GM12872 (cell line): ENCODE data around the gene PRR35.

Experiments
- CTCF ChIP-seq: IDR thresholded peaks from 3 replicates; pipeline ENCODE4 v1.5.1; 2011; ENCODE audit warnings: low read depth, mild to moderate bottlenecking, low read length, moderate library complexity; ENCODE audit not compliant: insufficient read depth

PRR35 gene

GRCh38 chr16:560204-560700, at the start of gene PRR35:
TSS of gene PRR35 (plus strand) at chr16:560394. CDS start at chr16:563295, 2,901 bp downstream.
- no peak for TF ChIP-seq CTCF

GRCh38 chr16:512802-513201, 47.4 kb upstream of the PRR35 start:
- TF ChIP-seq CTCF = no peak

- TF ChIP-seq CTCF = no peak
Observed at GRCh38 chr16:513950-514349, 46.2 kb upstream of the PRR35 start.

- TF ChIP-seq CTCF = no peak
Observed at GRCh38 chr16:515175-515938, 44.8 kb upstream of the PRR35 start.

GRCh38 chr16:515939-516226, 44.3 kb upstream of the PRR35 start:
- no peak for TF ChIP-seq CTCF

GRCh38 chr16:516301-516700, 43.9 kb upstream of the PRR35 start:
- TF ChIP-seq CTCF = no peak

- TF ChIP-seq CTCF = no peak
Observed at GRCh38 chr16:518858-519257, 41.3 kb upstream of the PRR35 start.

- no peak for TF ChIP-seq CTCF
Observed at GRCh38 chr16:519425-519824, 40.8 kb upstream of the PRR35 start.
